HG02678 (cell line): Measurements from ENCODE around the gene PLSCR3.
A peak's percentile ranks its signal among the peaks of the same experiment; 100 is the strongest.

ENCODE experiments used
- ATAC-seq: cut with Tn5 transposase; IDR thresholded peaks from one replicate; pipeline ENCODE4 v1.9.1; 2021; ENCODE audit warnings: mild to moderate bottlenecking, moderate library complexity; ENCODE audit not compliant: unreplicated experiment

PLSCR3 gene

GRCh38 chr17:7407082-7407481 lies 12.8 kb upstream of the PLSCR3 start:
- no peak for ATAC-seq

- ATAC-seq = no peak
Measured at GRCh38 chr17:7406235-7406825, 12.0 kb upstream of the PLSCR3 start.

GRCh38 chr17:7405350-7406234 lies 11.3 kb upstream of the PLSCR3 start:
- no peak for ATAC-seq

- ATAC-seq = peak; percentile 9
Measured at GRCh38 chr17:7404737-7405349, 10.5 kb upstream of the PLSCR3 start.

- ATAC-seq = peak; percentile 96
Measured at GRCh38 chr17:7403977-7404736, 9.8 kb upstream of the PLSCR3 start, which contains the start of gene TMEM256. TMEM256 (minus strand) TSS chr17:7404097; CDS start chr17:7404084, 13 bp downstream.

GRCh38 chr17:7403727-7403976 lies 9.3 kb upstream of the PLSCR3 start:
- ATAC-seq = no peak

- ATAC-seq = no peak
Measured at GRCh38 chr17:7403043-7403726, 8.9 kb upstream of the PLSCR3 start.

GRCh38 chr17:7398612-7399011 lies 4.3 kb upstream of the PLSCR3 start:
- no peak for ATAC-seq

GRCh38 chr17:7396147-7396546 lies 1.8 kb upstream of the PLSCR3 start:
- no peak for ATAC-seq

GRCh38 chr17:7393613-7394451 lies 493 bp downstream of the PLSCR3 start:
- ATAC-seq = peak; percentile 47

- ATAC-seq = no peak
Measured at GRCh38 chr17:7392696-7393612, 1.4 kb downstream of the PLSCR3 start.

- ATAC-seq = no peak
Measured at GRCh38 chr17:7391307-7391706, 3.0 kb downstream of the PLSCR3 start.

GRCh38 chr17:7389924-7390910 lies 4.1 kb downstream of the PLSCR3 start:
- ATAC-seq = no peak

GRCh38 chr17:7388856-7389255 lies 5.5 kb downstream of the PLSCR3 start:
- ATAC-seq = no peak

GRCh38 chr17:7384489-7385081 lies 9.7 kb downstream of the PLSCR3 start:
- no peak for ATAC-seq

GRCh38 chr17:7383742-7384488 lies 10.4 kb downstream of the PLSCR3 start:
- peak; percentile 73 for ATAC-seq

GRCh38 chr17:7383371-7383741 lies 11.0 kb downstream of the PLSCR3 start:
- ATAC-seq = no peak
